B cell (primary cell): Measurements from ENCODE around the gene SLC44A3.

Experiments used
- EZH2 ChIP-seq: IDR thresholded peaks from 2 replicates; pipeline ENCODE4 v1.6.1; 2012; ENCODE audit warnings: borderline replicate concordance, low read depth, mild to moderate bottlenecking, moderate library complexity, low read length; ENCODE audit not compliant: insufficient read depth, poor library complexity, severe bottlenecking
- TF ChIP-seq, protein P1 (sequence below): fragments of 200-600 bp; IDR thresholded peaks from one replicate; pipeline ENCODE4 v1.8.0; 2022; ENCODE audit warnings: antibody characterized with exemption, mild to moderate bottlenecking

DNA sequence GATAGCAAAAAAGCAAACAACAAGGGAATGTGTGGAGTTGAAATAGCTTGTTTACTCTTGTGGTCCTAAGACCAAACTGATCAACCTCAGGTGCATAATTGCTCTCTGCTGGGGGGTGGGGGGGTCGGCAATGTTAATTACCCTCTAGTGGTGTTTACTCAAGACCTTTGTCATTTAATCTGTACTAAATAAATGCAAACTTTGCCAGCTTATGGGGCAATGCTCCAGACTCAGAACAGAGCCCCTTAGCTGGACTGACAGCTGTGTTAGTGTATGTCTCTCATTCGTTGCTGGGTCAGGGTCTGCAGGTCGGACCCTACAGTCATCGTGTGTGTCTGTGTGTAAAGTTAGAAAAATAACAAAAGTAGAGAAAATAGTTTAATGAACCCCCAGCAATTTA, 7.2 kb upstream of the SLC44A3 start:
- TF ChIP-seq, protein P1, sequence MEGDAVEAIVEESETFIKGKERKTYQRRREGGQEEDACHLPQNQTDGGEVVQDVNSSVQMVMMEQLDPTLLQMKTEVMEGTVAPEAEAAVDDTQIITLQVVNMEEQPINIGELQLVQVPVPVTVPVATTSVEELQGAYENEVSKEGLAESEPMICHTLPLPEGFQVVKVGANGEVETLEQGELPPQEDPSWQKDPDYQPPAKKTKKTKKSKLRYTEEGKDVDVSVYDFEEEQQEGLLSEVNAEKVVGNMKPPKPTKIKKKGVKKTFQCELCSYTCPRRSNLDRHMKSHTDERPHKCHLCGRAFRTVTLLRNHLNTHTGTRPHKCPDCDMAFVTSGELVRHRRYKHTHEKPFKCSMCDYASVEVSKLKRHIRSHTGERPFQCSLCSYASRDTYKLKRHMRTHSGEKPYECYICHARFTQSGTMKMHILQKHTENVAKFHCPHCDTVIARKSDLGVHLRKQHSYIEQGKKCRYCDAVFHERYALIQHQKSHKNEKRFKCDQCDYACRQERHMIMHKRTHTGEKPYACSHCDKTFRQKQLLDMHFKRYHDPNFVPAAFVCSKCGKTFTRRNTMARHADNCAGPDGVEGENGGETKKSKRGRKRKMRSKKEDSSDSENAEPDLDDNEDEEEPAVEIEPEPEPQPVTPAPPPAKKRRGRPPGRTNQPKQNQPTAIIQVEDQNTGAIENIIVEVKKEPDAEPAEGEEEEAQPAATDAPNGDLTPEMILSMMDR = no peak
- TF ChIP-seq EZH2 = no peak
